Activated B cell treated with CpG ODN at 0.5 μM for 24 hours (primary cell): ENCODE results near the gene SIGMAR1. TPM values are rescaled to one million over a fixed set of nuclear protein-coding genes. Genes with fewer than 3 reads are reported as not detected.

Source experiments
- ATAC-seq: fragments of 200-7000 bp; cut with Tn5 transposase; one replicate; pipeline ENCODE4 v1.10.0; 2021; ENCODE audit warnings: low read depth, mild to moderate bottlenecking, moderate library complexity
- CTCF ChIA-PET: fragments of 350-600 bp; sonication (Branson Sonifier 250); formaldehyde crosslinking; loops from one replicate; lab custom pipeline; 2021; ENCODE audit warnings: antibody characterized with exemption; lab: Charles Lee
- POLR2A ChIA-PET: fragments of 350-600 bp; sonication (Branson Sonifier 250); formaldehyde crosslinking; loops from one replicate; lab custom pipeline; 2021; ENCODE audit warnings: antibody characterized with exemption; lab: Charles Lee
- DNase-seq: peaks from one replicate; pipeline ENCODE4 v3.0.0; 2022
- H3K27ac Mint-ChIP-seq: one replicate; pipeline ENCODE4 v1.8.0; 2020; ENCODE audit warnings: mixed read lengths
- H3K27me3 Mint-ChIP-seq: one replicate; pipeline ENCODE4 v1.8.0; 2021; ENCODE audit warnings: mixed read lengths
- H3K36me3 Mint-ChIP-seq: one replicate; pipeline ENCODE4 v1.8.0; 2021; ENCODE audit warnings: low read depth, mixed read lengths
- H3K4me1 Mint-ChIP-seq: one replicate; pipeline ENCODE4 v1.8.0; 2021; ENCODE audit warnings: mixed read lengths
- H3K4me3 Mint-ChIP-seq: one replicate; pipeline ENCODE4 v1.8.0; 2020; ENCODE audit warnings: mild to moderate bottlenecking, mixed read lengths
- H3K9me3 Mint-ChIP-seq: one replicate; pipeline ENCODE4 v1.8.0; 2020; ENCODE audit warnings: mixed read lengths
- intact Hi-C: fragments of 100-400 bp; cut with micrococcal nuclease; formaldehyde crosslinking; loops from one replicate; pipeline ENCODE4 v1.15.1; 2024
- total RNA-seq: library from RNA; stranded (reverse); gene quantifications from 2 replicates; pipeline ENCODE4 v1.2.3, GENCODE V29; 2022
- TF ChIP-seq, protein P1 (sequence below): fragments of 200-600 bp; IDR thresholded peaks from one replicate; pipeline ENCODE4 v1.8.0; 2022; ENCODE audit warnings: antibody characterized with exemption, mild to moderate bottlenecking

Gene SIGMAR1
- total RNA-seq, 1 donor from 2014 or later: 27.2 TPM

DNA sequence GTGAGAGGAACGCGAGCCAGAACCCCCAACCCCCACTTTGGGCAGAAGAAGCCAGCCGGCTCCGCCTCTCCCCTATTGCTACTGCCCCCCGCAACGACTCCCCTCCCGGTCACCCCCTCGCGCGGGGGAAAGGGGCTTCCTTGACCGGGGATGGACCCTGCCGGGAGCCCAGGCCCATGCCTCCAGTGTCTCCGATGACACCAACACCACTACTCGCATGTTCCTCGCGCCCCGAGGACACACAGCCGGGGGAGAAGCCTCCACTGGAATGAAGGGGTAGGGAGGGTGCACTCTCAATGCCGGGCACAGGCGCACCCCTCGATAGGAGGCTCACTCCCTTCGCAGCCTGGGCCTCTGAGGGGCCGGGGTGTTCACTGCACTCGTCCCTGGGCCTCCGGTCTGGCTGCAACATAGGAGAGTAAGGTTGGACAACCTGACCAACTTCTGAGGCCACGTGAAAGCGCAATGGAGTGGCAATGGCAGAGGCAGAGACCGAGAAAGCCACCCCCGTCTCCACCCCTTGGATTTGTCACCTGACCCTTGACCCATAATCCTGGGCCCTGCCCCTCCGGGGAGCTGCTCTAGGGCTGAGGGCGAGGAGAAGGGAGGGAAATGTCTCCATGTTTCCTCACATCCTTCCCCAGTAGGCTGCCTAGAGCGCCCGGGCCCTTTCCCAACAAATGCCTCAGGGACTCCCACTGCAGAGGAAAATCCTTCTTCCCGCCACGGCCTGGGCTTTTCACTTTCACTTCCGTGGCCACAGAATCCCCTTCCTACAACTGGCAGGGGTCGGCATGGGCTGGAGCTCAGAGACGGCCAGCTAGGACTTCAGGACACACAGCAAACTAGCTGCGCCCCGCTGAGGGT lies 47.0 kb downstream of the SIGMAR1 start:
- peak overlapping the region; percentile 77 for H3K4me3 Mint-ChIP-seq
- H3K36me3 Mint-ChIP-seq: no peaks in the 10 kb centered on the region
- no peak for DNase-seq
- peaks cover 44% of the 10 kb centered on the region for H3K4me1 Mint-ChIP-seq
- ChIA-PET CTCF (interaction anchor here (0.9 to 2.5 kb wide), 10 partner anchors 11 to 968 kb away, joined by 3 to 24 read pairs (median 6); no protein-coding TSS in a partner anchor), POLR2A (no interaction called here)
- H3K27ac Mint-ChIP-seq: no peak overlapping the region
- no peaks in the 10 kb centered on the region for H3K9me3 Mint-ChIP-seq
- peaks cover 78% of the 10 kb centered on the region for H3K27me3 Mint-ChIP-seq
- peak; percentile 12 for ATAC-seq
- intact Hi-C loops: loop anchor here (1.0 to 5.0 kb wide), 5 partner anchors 42 to 963 kb away; no protein-coding TSS in a partner anchor
- TF ChIP-seq, protein P1, sequence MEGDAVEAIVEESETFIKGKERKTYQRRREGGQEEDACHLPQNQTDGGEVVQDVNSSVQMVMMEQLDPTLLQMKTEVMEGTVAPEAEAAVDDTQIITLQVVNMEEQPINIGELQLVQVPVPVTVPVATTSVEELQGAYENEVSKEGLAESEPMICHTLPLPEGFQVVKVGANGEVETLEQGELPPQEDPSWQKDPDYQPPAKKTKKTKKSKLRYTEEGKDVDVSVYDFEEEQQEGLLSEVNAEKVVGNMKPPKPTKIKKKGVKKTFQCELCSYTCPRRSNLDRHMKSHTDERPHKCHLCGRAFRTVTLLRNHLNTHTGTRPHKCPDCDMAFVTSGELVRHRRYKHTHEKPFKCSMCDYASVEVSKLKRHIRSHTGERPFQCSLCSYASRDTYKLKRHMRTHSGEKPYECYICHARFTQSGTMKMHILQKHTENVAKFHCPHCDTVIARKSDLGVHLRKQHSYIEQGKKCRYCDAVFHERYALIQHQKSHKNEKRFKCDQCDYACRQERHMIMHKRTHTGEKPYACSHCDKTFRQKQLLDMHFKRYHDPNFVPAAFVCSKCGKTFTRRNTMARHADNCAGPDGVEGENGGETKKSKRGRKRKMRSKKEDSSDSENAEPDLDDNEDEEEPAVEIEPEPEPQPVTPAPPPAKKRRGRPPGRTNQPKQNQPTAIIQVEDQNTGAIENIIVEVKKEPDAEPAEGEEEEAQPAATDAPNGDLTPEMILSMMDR: no peak

DNA sequence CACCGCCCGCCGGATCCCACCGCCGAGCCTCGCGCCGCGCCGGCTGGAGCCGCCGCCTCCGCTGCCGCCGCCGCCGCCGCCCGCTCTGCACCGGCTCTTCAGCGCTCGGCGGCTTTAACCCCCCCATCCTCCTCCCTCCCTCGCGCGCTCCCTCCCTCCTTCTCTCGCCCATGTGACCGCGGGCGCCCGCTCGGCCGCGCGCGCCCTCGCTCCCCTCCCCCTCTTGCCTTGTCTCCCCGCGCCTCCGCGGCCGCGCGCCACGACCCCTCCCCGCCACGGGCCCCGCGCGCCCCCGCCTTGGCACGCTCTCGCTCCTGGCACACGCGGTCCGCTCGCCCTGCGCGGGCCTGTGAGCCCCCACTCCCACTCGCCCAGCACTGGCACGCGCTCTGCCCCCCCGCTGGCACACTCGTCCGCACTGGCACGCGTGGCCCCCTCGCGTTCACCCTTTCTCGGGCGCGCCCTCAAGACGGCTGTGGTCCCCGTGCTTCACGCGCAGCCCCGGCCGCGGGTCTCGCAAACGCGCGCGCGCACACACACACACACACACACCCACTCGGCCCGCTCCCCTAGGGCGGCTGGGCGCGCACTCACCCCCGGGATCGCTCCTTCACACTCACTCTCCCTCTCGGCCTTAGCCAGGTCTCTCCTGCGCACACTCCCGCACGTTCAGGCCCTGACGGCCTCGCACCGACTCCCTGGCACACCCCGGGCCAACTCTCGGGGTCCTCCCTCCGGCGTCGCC lies 47.8 kb downstream of the SIGMAR1 start, which contains the start of gene CNTFR:
Gene CNTFR (minus strand): TSS at position 89 of the 745 bp plus-strand sequence. CDS start 20,743 bp downstream, outside the sequence.
- ChIA-PET CTCF (no interaction called here), POLR2A (interaction anchor here (0.6 kb wide), 1 partner anchor 280 kb away, joined by 4 read pairs; no protein-coding TSS in a partner anchor)
- no peaks in the 10 kb centered on the region for H3K9me3 Mint-ChIP-seq
- H3K27me3 Mint-ChIP-seq: peaks cover 78% of the 10 kb centered on the region
- no peak within 1 kb of the TSS for H3K27ac Mint-ChIP-seq
- DNase-seq (peak; percentile 36), ATAC-seq (no peak)
- TF ChIP-seq, protein P1: no peak
- peaks cover 46% of the 10 kb centered on the region for H3K4me1 Mint-ChIP-seq
- intact Hi-C loops: loop anchor here (2.0 to 5.0 kb wide), 2 partner anchors 257 to 963 kb away; no protein-coding TSS in a partner anchor
- H3K36me3 Mint-ChIP-seq: no peaks in the 10 kb centered on the region
- H3K4me3 Mint-ChIP-seq: peak within 1 kb of the TSS; percentile 77

DNA sequence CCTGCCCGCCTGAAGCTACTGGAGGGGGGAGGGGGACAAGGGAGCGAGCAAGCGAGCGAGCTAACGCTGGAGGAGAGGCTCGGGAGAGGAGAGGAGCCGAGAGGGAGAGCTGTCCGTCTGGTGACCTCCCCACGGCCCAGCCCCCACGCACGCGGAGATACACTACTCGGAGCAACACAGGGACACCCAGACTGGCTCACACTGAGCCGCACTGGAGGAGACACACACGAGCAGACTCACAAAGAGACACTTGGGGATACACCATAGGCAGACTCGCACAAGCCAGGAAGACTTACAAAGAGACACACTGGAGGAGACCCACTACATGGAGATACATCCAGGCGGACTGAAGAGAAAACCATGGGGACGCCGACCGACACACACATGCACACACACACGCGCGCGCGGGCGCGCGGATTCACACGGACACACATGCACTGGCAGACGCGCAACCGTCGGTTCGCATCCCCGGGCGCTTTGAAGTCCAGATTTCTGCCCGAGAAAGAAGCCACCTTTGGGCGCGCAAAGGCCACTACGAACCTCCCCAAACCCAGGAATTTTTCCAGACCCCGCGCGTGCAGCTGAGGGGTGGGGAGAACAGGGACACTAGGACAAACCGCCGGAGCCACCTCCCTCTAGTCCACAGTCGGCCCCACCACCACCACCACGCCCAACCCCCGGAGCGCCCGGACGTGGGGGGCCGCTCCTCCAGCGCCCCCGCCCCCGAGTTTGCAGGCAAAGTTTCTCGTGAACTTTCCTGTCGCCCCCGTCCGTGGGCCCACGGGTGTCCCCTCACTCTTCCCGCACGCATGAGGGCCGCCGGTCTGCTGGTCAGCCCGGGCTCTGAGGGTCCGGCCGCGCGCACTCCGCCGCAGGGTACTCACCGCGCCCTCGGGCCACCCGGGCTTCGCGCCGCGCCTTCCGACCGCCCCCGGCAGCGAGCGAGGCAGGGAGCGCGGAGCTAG lies 48.6 kb downstream of the SIGMAR1 start:
- CTCF ChIA-PET: no interaction called here

DNA sequence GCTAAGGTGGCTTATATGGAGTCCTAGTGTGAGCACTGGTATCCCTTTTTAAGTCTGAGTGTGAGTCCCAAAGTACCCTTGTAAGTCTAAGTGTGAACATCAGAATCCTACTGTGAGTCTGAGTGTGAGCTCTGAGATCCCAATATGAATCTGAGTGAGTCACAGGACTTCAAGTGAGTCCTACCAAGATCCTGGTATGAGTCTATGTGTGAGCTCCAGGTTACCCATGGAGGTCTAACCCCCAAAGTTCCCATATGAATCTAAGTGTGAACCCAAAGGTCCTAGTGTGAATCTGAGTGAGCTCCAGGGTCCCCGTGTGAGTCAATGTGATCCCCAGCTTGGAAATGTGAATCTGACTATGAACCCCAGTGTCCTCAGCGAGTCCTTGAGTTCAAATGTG lies 50.3 kb downstream of the SIGMAR1 start:
- Mint-ChIP-seq H3K27ac (no peak overlapping the region), H3K9me3 (no peaks in the 10 kb centered on the region), H3K36me3 (no peaks in the 10 kb centered on the region), H3K4me1 (peaks cover 36% of the 10 kb centered on the region), H3K4me3 (no peak overlapping the region), H3K27me3 (peaks cover 77% of the 10 kb centered on the region)
- TF ChIP-seq, protein P1: no peak
- intact Hi-C loops: no loop called here
- ATAC-seq (no peak), DNase-seq (no peak)
- ChIA-PET CTCF (interaction anchor here (1.0 to 1.2 kb wide), 2 partner anchors 17 to 208 kb away, joined by 3 to 4 read pairs; no protein-coding TSS in a partner anchor), POLR2A (no interaction called here)

More for the DNA sequence above, 48.6 kb downstream of the SIGMAR1 start:
- Mint-ChIP-seq H3K27me3 (peaks cover 75% of the 10 kb centered on the region), H3K36me3 (no peaks in the 10 kb centered on the region), H3K4me1 (peaks cover 46% of the 10 kb centered on the region), H3K27ac (no peak overlapping the region), H3K4me3 (peak overlapping the region; percentile 50), H3K9me3 (no peaks in the 10 kb centered on the region)
- ATAC-seq (no peak), DNase-seq (no peak)
- intact Hi-C loops: no loop called here
- TF ChIP-seq, protein P1: no peak
- POLR2A ChIA-PET: interaction anchor here (0.6 kb wide), 1 partner anchor 279 kb away, joined by 4 read pairs; no protein-coding TSS in a partner anchor
